GM23248 (cell line): ENCODE measurements around the gene GRHPR.
"Not testable (repeated sequence)": the region's sequence is repeated elsewhere in the genome, so short reads cannot be mapped to it uniquely, and the experiment has no call there.

Experiments used
- EZH2 ChIP-seq: fragments of 200-600 bp; sonication (generic); IDR thresholded peaks from 2 replicates; pipeline ENCODE4 v1.6.1; 2018; ENCODE audit warnings: antibody characterized with exemption, mild to moderate bottlenecking; ENCODE audit not compliant: insufficient read depth, poor library complexity, severe bottlenecking
- EZH2phosphoT487 ChIP-seq: fragments of 200-600 bp; sonication (generic); IDR thresholded peaks from 2 replicates; pipeline ENCODE4 v1.6.1; 2018; ENCODE audit warnings: antibody characterized with exemption, moderate library complexity, mild to moderate bottlenecking, low read depth; ENCODE audit not compliant: insufficient read depth

DNA sequence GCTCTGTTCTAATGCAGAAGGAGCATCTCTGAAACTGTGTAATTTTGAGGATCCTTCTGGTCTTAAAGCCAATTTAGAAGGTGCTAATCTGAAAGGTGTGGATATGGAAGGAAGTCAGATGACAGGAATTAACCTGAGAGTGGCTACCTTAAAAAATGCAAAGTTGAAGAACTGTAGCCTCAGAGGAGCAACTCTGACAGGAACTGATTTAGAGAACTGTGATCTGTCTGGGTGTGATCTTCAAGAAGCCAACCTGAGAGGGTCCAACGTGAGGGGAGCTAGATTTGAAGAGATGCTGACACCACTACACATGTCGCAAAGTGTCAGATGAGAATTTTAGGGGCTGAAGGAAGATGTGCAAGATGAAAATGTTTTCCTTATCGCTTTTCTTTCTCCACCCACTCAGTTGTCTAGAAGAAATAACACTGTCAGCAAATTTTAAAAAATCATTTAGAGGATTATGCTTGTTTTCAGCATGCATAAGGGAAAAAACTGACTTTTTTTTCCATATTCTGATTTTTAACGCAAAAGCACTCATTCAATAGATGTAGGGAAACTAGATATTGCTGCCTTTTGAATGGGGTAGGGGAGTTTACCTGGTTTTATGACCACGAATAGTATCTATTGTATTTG is 55.6 kb downstream of the GRHPR start:
- TF ChIP-seq EZH2phosphoT487, EZH2: not testable (repeated sequence)
